22Rv1 (cell line): Measurements from ENCODE around the gene SERTAD3.

Source experiments
- ZFX ChIP-seq: fragments of 450-650 bp; IDR thresholded peaks from 2 replicates; pipeline ENCODE4 v1.6.1; 2017; ENCODE audit warnings: antibody characterized with exemption, borderline replicate concordance
- TF ChIP-seq, protein P1 (sequence below): fragments of 450-650 bp; IDR thresholded peaks from 2 replicates; pipeline ENCODE4 v1.5.1; 2017; ENCODE audit warnings: mild to moderate bottlenecking

DNA sequence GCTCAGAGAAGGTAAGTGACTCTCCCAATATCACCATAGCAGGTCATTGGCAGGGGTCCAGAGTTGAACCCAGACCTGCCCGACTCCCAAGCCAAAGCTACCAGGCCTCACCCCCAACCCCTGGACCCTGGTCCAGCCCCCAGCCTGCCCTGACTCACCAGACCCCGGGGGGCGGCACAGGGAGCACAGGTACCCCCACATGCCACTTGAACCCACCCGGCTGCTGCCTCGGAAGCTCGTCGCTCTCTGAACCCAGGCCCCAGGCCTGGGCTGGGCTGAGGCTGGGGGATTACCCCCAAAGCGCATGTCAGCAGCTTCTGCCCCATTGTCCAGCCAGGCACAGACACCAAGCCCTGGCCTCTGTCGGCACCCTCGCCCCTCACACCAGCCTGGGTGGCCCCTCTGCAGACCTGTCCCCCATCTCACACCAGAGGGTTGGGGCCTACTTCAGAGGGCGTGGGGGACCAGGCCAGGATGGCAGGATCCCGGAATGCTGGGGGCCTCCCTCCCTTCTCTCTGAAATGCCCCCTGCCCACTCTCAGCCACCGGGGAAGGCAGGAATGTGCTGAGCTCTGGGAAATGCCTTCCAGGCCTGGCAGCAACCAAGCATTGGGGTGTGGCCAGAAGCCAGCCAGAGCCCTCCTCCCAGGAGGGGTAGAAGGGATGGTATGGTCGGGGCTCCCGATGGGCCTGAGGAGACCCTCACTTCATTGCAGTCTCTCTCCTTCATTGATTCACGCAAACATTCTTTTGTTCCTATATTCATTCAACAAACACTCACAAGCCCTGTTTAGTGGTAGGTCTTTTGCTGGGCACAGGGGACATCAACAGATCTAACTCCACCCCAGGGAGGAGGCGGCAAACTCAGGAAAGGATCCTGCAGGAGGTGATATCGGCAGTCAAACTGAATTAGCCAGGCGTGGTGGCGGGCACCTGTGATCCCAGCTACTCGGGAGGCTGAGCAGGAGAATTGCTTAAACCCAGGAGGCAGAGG is 29.3 kb downstream of the SERTAD3 start:
- TF ChIP-seq, protein P1, sequence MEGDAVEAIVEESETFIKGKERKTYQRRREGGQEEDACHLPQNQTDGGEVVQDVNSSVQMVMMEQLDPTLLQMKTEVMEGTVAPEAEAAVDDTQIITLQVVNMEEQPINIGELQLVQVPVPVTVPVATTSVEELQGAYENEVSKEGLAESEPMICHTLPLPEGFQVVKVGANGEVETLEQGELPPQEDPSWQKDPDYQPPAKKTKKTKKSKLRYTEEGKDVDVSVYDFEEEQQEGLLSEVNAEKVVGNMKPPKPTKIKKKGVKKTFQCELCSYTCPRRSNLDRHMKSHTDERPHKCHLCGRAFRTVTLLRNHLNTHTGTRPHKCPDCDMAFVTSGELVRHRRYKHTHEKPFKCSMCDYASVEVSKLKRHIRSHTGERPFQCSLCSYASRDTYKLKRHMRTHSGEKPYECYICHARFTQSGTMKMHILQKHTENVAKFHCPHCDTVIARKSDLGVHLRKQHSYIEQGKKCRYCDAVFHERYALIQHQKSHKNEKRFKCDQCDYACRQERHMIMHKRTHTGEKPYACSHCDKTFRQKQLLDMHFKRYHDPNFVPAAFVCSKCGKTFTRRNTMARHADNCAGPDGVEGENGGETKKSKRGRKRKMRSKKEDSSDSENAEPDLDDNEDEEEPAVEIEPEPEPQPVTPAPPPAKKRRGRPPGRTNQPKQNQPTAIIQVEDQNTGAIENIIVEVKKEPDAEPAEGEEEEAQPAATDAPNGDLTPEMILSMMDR: no peak
- no peak for TF ChIP-seq ZFX
